Ishikawa (cell line): ENCODE results near the gene WFDC1.

ENCODE experiments used
- RAD21 ChIP-seq: IDR thresholded peaks from 2 replicates; pipeline ENCODE4 v1.6.1; 2012; ENCODE audit warnings: low read depth
- TAF1 ChIP-seq: IDR thresholded peaks from 2 replicates; pipeline ENCODE4 v1.6.1; 2012; ENCODE audit warnings: low read depth, mild to moderate bottlenecking
- ZBTB7A ChIP-seq: IDR thresholded peaks from 2 replicates; pipeline ENCODE4 v1.6.1; 2012; ENCODE audit warnings: low read depth
- TF ChIP-seq, protein P1 (sequence below): IDR thresholded peaks from 2 replicates; pipeline ENCODE4 v1.6.1; 2012

DNA sequence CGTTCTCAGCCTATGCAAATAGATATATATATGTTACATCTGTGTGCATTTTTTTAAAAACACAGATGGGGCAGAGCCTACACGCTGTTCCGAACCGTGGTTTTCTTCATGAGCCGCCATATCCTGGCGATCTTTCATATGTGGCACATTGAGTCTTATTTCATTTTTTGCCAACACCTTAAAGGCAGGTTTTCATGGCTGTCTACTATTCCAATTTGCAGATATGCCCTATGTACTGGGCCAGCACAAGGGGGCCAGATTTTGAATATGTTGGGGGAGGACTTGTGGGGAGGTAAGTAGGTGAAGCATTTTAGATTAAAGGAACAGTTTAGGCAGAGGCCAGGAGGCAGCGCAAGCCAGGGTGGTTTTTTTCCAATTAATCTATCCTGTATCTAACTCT, 16.0 kb downstream of the WFDC1 start:
- TF ChIP-seq ZBTB7A (no peak), RAD21 (no peak), TAF1 (no peak)
- TF ChIP-seq, protein P1, sequence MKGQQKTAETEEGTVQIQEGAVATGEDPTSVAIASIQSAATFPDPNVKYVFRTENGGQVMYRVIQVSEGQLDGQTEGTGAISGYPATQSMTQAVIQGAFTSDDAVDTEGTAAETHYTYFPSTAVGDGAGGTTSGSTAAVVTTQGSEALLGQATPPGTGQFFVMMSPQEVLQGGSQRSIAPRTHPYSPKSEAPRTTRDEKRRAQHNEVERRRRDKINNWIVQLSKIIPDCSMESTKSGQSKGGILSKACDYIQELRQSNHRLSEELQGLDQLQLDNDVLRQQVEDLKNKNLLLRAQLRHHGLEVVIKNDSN: no peak
